Mesendoderm (in vitro differentiated cells): ENCODE data around the gene OSTC.

Source experiments
- DNase-seq: peaks from one replicate; pipeline ENCODE4 v3.0.0; 2013
- H2AK5ac ChIP-seq: 2 replicates; pipeline ENCODE4 v1.6.1; 2013; ENCODE audit warnings: low read length, inconsistent platforms
- H2BK120ac ChIP-seq: 2 replicates; pipeline ENCODE4 v1.6.1; 2013; ENCODE audit warnings: low read depth, mild to moderate bottlenecking, low read length, moderate library complexity, mixed read lengths
- H2BK15ac ChIP-seq: replicated peaks from 2 replicates; pipeline ENCODE4 v1.6.1; 2013; ENCODE audit warnings: low read depth, mild to moderate bottlenecking, moderate library complexity
- H2BK5ac ChIP-seq: 2 replicates; pipeline ENCODE4 v1.6.1; 2013; ENCODE audit warnings: low read length, inconsistent platforms
- H3K18ac ChIP-seq: 2 replicates; pipeline ENCODE4 v1.6.1; 2013; ENCODE audit warnings: mild to moderate bottlenecking, low read length, mixed read lengths
- H3K23ac ChIP-seq: one replicate; pipeline ENCODE4 v1.6.1; 2013; ENCODE audit warnings: low read length
- H3K27ac ChIP-seq: 2 replicates; pipeline ENCODE4 v1.5.1; 2013; ENCODE audit warnings: low read depth, mild to moderate bottlenecking, inconsistent platforms, low read length, moderate library complexity
- H3K27me3 ChIP-seq: 2 replicates; pipeline ENCODE4 v1.6.1; 2013; ENCODE audit warnings: low read length, control low read depth, mild to moderate bottlenecking, inconsistent platforms; ENCODE audit not compliant: insufficient read depth, poor library complexity
- H3K36me3 ChIP-seq: 2 replicates; pipeline ENCODE4 v1.6.1; 2013; ENCODE audit warnings: low read length, inconsistent platforms; ENCODE audit not compliant: control insufficient read depth, insufficient read depth
- H3K4ac ChIP-seq: one replicate; pipeline ENCODE4 v1.6.1; 2013; ENCODE audit warnings: low read depth, mild to moderate bottlenecking, low read length, moderate library complexity
- H3K4me1 ChIP-seq: 2 replicates; pipeline ENCODE4 v1.6.1; 2013; ENCODE audit warnings: low read depth, low read length, inconsistent platforms; ENCODE audit not compliant: control insufficient read depth
- H3K4me2 ChIP-seq: 2 replicates; pipeline ENCODE4 v1.6.1; 2013; ENCODE audit warnings: low read length
- H3K4me3 ChIP-seq: 2 replicates; pipeline ENCODE4 v1.5.1; 2013; ENCODE audit warnings: mild to moderate bottlenecking, low read length
- H3K56ac ChIP-seq: one replicate; pipeline ENCODE4 v1.6.1; 2013; ENCODE audit warnings: low read length
- H3K79me1 ChIP-seq: 2 replicates; pipeline ENCODE4 v1.6.1; 2013; ENCODE audit warnings: low read length, inconsistent platforms
- H3K79me2 ChIP-seq: 2 replicates; pipeline ENCODE4 v1.6.1; 2013; ENCODE audit warnings: mild to moderate bottlenecking, low read length; ENCODE audit not compliant: control insufficient read depth, insufficient read depth
- H3K9ac ChIP-seq: 2 replicates; pipeline ENCODE4 v1.6.1; 2013; ENCODE audit warnings: low read length, inconsistent platforms
- H4K5ac ChIP-seq: one replicate; pipeline ENCODE4 v1.6.1; 2013; ENCODE audit warnings: low read length
- H4K8ac ChIP-seq: one replicate; pipeline ENCODE4 v1.6.1; 2013; ENCODE audit warnings: low read depth, mild to moderate bottlenecking, control low read depth, low read length, moderate library complexity
- WGBS: extraction: QIAGEN DNeasy Blood & Tissue Kit; methylation state at CpG from one replicate; pipeline ENCODE4 v1.1.7; 2013; ENCODE audit warnings: low lambda C conversion rate, missing lambda C conversion rate; ENCODE audit not compliant: insufficient coverage; ENCODE audit errors: extremely low coverage; 5-methylcytosine and 5-hydroxymethylcytosine counted together

Gene OSTC

DNA sequence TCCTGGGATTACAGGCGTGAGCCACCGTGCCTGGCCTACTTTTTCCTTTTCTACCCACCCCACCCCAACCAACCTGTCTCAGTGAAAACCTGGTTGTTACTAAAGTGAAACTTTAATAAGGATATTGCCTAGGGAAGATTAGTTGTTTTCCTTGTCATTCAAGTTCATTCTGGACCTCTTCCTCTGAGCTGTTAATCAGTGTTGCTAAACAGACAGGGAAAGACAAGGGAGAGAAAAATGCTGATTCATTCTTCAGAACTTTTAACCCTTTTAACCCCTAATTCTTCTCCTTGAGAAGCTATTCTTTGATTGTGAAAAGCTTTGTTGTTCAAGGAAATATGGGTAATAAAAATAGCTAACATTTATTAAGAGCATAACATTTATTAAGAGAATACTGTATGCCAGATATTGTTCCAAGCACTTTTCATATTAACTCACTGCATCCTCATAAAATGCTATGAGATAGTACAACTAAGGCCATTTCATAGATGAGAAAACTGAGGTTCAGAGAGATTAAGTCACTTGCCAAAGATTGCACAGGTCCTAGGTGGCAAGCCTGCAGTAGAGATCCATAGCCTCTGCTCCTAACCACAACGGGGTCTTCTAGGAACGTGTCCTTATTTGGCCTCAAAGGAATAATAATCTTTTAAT lies 34.8 kb downstream of the OSTC start:
- no peak for DNase-seq

DNA sequence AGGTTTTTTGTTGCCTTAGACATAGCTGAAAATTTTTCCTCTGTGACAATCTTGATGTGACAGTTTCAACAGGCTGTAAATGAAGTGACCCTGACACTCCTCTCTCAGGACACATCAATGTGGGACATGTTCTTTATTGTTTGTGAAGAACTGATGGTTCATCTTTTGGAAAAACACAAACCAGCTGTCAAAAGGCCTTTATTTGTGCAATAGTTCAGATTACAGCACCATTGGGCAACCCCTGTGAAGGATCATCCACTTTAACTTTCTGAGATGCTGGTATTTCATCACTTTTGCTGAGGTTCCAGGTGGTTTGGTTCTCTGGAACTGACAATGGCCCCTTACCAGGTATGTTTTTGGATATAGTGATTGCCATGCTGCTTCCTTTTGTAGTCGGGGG lies 40.3 kb downstream of the OSTC start:
- Histone ChIP-seq H3K23ac (no peak overlapping the region), H3K79me2 (no peaks in the 10 kb centered on the region), H4K8ac (no peak overlapping the region), H3K56ac (no peak overlapping the region), H2BK120ac (no peak overlapping the region), H3K4me1 (no peaks in the 10 kb centered on the region), H3K79me1 (no peaks in the 10 kb centered on the region), H3K4me2 (no peak overlapping the region), H3K27me3 (no peaks in the 10 kb centered on the region), H3K36me3 (no peaks in the 10 kb centered on the region), H3K18ac (peak overlapping the region; percentile 51), H2AK5ac (no peak overlapping the region), H3K4ac (no peak overlapping the region), H3K4me3 (no peak overlapping the region), H2BK5ac (no peak overlapping the region), H3K27ac (no peak overlapping the region), H3K9ac (no peak overlapping the region), H2BK15ac (no peak overlapping the region), H4K5ac (no peak overlapping the region)
- no CpG with 5 or more reads among the region's 1 CpG for WGBS
- no peak for DNase-seq

More for the DNA sequence above, 34.8 kb downstream of the OSTC start:
- no peak overlapping the region for H3K27ac ChIP-seq
- H2BK120ac ChIP-seq = no peak overlapping the region
- no peak overlapping the region for H3K9ac ChIP-seq
- H2BK5ac ChIP-seq = no peak overlapping the region
- no peak overlapping the region for H4K5ac ChIP-seq
- H2BK15ac ChIP-seq = no peak overlapping the region
- no peak overlapping the region for H3K4me3 ChIP-seq
- no peaks in the 10 kb centered on the region for H3K27me3 ChIP-seq
- H3K79me2 ChIP-seq = no peaks in the 10 kb centered on the region
- no peak overlapping the region for H3K56ac ChIP-seq
- no peaks in the 10 kb centered on the region for H3K4me1 ChIP-seq
- H3K23ac ChIP-seq = no peak overlapping the region
- H3K4me2 ChIP-seq = no peak overlapping the region
- no peaks in the 10 kb centered on the region for H3K36me3 ChIP-seq
- no CpG with 5 or more reads among the region's 4 CpGs for WGBS
- no peak overlapping the region for H2AK5ac ChIP-seq
- H3K18ac ChIP-seq = no peak overlapping the region
- no peaks in the 10 kb centered on the region for H3K79me1 ChIP-seq
- H4K8ac ChIP-seq = no peak overlapping the region
- H3K4ac ChIP-seq = no peak overlapping the region

DNA sequence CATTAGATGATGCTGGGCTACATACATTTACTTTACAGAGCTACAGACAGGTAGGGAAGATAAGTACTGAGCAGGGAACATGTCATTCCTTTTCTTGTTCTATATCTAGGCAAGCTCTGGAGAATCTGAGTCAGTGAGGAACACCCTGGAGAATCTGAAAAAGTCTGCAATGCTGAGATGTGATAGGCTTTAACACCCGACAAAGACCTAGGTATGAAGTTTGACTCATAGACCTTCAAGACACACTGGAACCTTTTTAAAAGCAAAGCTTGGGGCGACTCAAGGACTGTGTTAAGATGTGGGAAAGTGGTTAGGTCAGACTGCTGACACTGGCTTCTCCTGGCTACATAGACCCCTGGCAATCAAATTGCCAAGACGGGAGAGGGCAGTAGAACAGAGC lies 42.8 kb downstream of the OSTC start:
- H3K79me2 ChIP-seq = no peaks in the 10 kb centered on the region
- H3K23ac ChIP-seq = no peak overlapping the region
- H4K5ac ChIP-seq = no peak overlapping the region
- H2BK15ac ChIP-seq = no peak overlapping the region
- H3K27ac ChIP-seq = no peak overlapping the region
- H3K4me3 ChIP-seq = no peak overlapping the region
- H3K79me1 ChIP-seq = no peaks in the 10 kb centered on the region
- no peak overlapping the region for H4K8ac ChIP-seq
- no peak overlapping the region for H3K4ac ChIP-seq
- DNase-seq = no peak
- no peaks in the 10 kb centered on the region for H3K27me3 ChIP-seq
- H2BK120ac ChIP-seq = no peak overlapping the region
- no peak overlapping the region for H3K9ac ChIP-seq
- H3K4me1 ChIP-seq = peaks cover 3% of the 10 kb centered on the region
- no peak overlapping the region for H3K4me2 ChIP-seq
- H2BK5ac ChIP-seq = no peak overlapping the region
- no peak overlapping the region for H3K56ac ChIP-seq
- H3K18ac ChIP-seq = no peak overlapping the region
- H3K36me3 ChIP-seq = no peaks in the 10 kb centered on the region
- no peak overlapping the region for H2AK5ac ChIP-seq
- WGBS = no CpG with 5 or more reads among the region's 3 CpGs

DNA sequence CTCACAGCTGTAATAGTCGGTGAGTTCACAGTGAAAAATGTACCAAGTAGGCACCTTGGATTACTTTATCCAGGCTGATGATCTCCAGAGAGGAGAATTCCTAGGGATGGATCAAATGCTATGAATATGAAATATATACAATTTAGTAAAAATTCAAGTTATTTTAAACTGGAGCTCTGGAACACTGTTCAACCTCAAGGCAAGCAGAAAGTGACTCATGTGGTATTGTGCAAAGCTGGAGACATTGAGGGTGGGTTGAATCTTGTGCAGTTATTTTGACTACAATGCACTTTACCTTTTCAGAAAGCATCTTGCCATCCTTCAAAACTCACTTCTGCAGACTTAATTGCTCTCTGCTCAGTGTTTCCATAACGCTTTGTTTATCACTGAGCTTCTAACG lies 43.4 kb downstream of the OSTC start:
- Histone ChIP-seq H3K36me3 (no peaks in the 10 kb centered on the region), H3K79me1 (no peaks in the 10 kb centered on the region), H2BK120ac (no peak overlapping the region), H3K27me3 (no peaks in the 10 kb centered on the region), H3K27ac (no peak overlapping the region), H2AK5ac (no peak overlapping the region), H4K8ac (no peak overlapping the region), H3K9ac (no peak overlapping the region), H2BK15ac (no peak overlapping the region), H3K4ac (no peak overlapping the region), H3K4me2 (no peak overlapping the region), H2BK5ac (no peak overlapping the region), H4K5ac (no peak overlapping the region), H3K4me1 (peaks cover 3% of the 10 kb centered on the region), H3K56ac (no peak overlapping the region), H3K23ac (no peak overlapping the region), H3K18ac (no peak overlapping the region), H3K4me3 (no peak overlapping the region), H3K79me2 (no peaks in the 10 kb centered on the region)
- no CpG with 5 or more reads among the region's 3 CpGs for WGBS
- DNase-seq = no peak

DNA sequence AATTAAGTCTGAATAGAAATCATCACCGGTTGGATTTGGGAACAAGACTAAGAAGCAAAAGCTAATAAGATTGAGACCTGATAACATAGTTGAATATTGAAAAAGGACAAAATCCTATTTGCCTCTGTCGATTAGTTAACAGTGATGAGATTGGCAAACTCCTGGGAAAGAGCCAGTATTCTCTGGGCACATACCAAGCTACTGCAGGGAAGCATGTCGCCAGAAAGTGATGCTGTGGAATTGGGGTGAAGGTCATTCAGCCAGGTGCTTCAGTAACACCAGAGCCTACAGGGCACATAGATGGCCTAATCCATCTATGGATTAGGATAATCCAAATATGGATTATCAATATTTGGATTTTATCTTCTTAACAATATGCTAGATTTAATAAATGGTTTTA lies 44.0 kb downstream of the OSTC start:
- H3K4me1 ChIP-seq = peaks cover 3% of the 10 kb centered on the region
- H3K27ac ChIP-seq = no peak overlapping the region
- no peaks in the 10 kb centered on the region for H3K27me3 ChIP-seq
- H4K8ac ChIP-seq = no peak overlapping the region
- no peak overlapping the region for H2AK5ac ChIP-seq
- no peaks in the 10 kb centered on the region for H3K79me2 ChIP-seq
- H3K4ac ChIP-seq = no peak overlapping the region
- H3K36me3 ChIP-seq = no peaks in the 10 kb centered on the region
- H3K4me2 ChIP-seq = no peak overlapping the region
- no peak overlapping the region for H3K18ac ChIP-seq
- no peak overlapping the region for H2BK15ac ChIP-seq
- H3K56ac ChIP-seq = no peak overlapping the region
- no peak overlapping the region for H4K5ac ChIP-seq
- no peak overlapping the region for H3K4me3 ChIP-seq
- DNase-seq = no peak
- H3K79me1 ChIP-seq = no peaks in the 10 kb centered on the region
- H3K9ac ChIP-seq = no peak overlapping the region
- no peak overlapping the region for H2BK120ac ChIP-seq
- H2BK5ac ChIP-seq = no peak overlapping the region
- no CpG with 5 or more reads among the region's 3 CpGs for WGBS
- no peak overlapping the region for H3K23ac ChIP-seq

DNA sequence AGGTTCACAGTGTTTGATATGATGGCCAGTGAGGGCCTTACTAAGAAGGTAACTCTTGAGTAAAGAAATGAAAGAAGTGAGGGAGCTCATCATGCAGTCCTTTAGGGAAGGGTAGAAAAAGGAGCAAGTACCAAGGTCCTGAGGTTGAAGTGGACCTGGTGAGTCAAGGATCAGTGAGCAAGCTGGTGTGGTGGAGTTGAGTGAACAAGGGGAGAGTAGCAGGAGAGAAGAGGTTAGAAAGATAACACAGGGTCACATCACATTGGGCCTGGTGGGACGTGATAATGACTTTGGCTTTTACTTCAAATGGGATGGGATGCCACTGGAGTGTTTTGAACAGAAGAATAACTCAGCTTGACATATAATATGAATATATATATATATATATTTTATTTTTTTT lies 44.7 kb downstream of the OSTC start:
- Histone ChIP-seq H2BK5ac (no peak overlapping the region), H3K4me3 (no peak overlapping the region), H2AK5ac (no peak overlapping the region), H3K18ac (no peak overlapping the region), H4K5ac (no peak overlapping the region), H2BK15ac (no peak overlapping the region), H3K56ac (no peak overlapping the region), H3K4me2 (no peak overlapping the region), H3K4me1 (peaks cover 3% of the 10 kb centered on the region), H3K23ac (no peak overlapping the region), H3K27ac (no peak overlapping the region), H3K27me3 (no peaks in the 10 kb centered on the region), H3K36me3 (no peaks in the 10 kb centered on the region), H3K4ac (no peak overlapping the region), H3K79me1 (no peaks in the 10 kb centered on the region), H3K9ac (no peak overlapping the region), H3K79me2 (no peaks in the 10 kb centered on the region), H4K8ac (no peak overlapping the region), H2BK120ac (no peak overlapping the region)
- no CpG with 5 or more reads among the region's 1 CpG for WGBS
- no peak for DNase-seq
